IMR-90 (cell line): ENCODE results near the gene PGBD5.

ENCODE experiments used
- USF2 ChIP-seq: fragments of 150-350 bp; IDR thresholded peaks from 2 replicates; pipeline ENCODE4 v1.6.1; 2017; ENCODE audit warnings: mild to moderate bottlenecking, antibody characterized with exemption, low read length, low read depth
- TF ChIP-seq, protein P1 (sequence below): conservative IDR thresholded peaks from 2 replicates; pipeline ENCODE4 v1.5.1; 2012; ENCODE audit warnings: mild to moderate bottlenecking, low read depth, low read length, improper control_type of control experiment

DNA sequence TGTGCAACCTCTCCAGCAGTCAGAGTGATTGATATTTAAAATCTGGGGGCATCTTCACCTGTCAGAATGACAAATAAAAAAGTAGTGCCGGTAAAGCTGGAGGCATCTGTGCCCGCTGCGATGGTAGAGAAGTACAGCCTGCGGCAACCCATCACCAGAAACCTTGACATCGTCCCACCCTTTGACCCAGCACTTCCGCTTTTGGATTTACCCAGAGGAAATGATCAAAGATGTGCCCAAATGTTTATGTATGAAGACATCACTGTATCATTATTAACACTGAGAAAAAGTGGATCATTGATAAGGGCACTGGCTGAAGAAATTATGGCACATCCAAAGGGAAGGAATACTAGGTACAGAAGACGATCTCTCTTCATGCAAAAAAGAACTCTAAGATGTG lies 96.0 kb downstream of the PGBD5 start:
- no peak for TF ChIP-seq USF2
- TF ChIP-seq, protein P1, sequence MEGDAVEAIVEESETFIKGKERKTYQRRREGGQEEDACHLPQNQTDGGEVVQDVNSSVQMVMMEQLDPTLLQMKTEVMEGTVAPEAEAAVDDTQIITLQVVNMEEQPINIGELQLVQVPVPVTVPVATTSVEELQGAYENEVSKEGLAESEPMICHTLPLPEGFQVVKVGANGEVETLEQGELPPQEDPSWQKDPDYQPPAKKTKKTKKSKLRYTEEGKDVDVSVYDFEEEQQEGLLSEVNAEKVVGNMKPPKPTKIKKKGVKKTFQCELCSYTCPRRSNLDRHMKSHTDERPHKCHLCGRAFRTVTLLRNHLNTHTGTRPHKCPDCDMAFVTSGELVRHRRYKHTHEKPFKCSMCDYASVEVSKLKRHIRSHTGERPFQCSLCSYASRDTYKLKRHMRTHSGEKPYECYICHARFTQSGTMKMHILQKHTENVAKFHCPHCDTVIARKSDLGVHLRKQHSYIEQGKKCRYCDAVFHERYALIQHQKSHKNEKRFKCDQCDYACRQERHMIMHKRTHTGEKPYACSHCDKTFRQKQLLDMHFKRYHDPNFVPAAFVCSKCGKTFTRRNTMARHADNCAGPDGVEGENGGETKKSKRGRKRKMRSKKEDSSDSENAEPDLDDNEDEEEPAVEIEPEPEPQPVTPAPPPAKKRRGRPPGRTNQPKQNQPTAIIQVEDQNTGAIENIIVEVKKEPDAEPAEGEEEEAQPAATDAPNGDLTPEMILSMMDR, result no peak
